Hypothalamus (tissue), 51 donors: ENCODE results near the gene SYNPO.

ENCODE experiments used
- DNase-seq, 51 donors: peaks; one replicate each; lab custom pipeline; 2025; lab: John Stamatoyannopoulos, UW

The SYNPO gene

GRCh38 chr5:150640311-150641005 is at the start of gene SYNPO:
TSS of gene SYNPO (plus strand) at chr5:150640660. CDS start at chr5:150648276, 7,616 bp downstream.
- DNase-seq = peak in 8 of 51 donors; percentile 23 to 73 (median 42)

DNA sequence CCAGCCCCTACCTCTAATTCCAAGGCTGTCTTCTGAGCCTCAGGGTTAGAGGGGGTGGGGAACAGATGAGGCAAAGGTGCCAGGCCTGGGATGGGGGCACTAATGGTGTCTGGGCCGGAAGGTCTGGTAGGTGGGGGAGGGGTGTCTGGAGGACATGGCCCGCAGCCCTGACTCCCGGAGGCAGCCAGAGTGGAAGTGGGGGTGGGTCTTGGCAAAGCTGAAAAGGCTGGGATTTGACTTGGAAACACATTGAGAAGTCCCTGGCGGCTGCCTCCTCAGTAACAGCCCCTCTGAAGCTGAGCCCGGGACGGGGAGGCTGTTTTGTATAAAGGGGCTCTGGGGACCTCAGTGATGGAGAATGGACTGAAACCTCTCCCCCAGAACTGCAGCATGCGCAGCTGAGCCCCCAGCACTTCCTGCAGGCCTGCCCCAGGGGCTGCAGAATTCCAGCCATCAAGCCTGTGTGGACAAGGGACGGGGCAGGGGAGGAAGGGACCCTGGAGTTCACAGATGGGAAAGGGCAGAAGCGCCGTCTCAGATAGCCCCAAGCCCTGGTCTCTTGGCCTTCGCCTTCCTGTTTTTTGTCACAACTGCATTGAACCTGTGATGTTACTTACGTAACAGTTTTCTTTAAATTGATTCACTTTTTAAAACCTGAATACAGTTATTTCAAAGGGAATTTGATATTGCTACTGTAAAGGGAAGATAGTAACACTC is 49.3 kb upstream of the SYNPO start:
- peak in 21 of 51 donors; percentile 10 to 63 (median 46) for DNase-seq

- no peak for DNase-seq
Observed at GRCh38 chr5:150593593-150593992, 46.9 kb upstream of the SYNPO start.

DNA sequence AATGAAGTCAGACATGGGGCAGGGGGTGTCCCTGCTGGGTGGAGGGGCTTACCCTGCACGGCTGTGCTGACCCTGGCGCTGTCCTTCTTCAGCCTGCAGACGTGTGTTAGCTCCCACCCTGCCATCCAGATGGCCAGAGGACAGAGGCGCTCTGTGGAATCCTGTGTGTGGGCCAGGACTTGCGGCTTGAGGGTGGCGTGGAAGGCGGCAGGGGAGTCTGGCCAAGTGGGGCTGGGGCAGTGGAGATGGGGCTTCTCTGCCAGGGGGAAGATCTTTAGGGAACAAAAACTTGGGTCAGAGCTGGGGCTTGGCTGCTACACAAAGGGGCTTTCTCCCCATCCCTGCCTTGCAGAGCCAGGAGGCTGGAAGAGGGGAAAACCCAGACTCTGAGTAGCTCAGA is 46.5 kb upstream of the SYNPO start:
- DNase-seq = peak in 19 of 51 donors; percentile 17 to 67 (median 38)

DNA sequence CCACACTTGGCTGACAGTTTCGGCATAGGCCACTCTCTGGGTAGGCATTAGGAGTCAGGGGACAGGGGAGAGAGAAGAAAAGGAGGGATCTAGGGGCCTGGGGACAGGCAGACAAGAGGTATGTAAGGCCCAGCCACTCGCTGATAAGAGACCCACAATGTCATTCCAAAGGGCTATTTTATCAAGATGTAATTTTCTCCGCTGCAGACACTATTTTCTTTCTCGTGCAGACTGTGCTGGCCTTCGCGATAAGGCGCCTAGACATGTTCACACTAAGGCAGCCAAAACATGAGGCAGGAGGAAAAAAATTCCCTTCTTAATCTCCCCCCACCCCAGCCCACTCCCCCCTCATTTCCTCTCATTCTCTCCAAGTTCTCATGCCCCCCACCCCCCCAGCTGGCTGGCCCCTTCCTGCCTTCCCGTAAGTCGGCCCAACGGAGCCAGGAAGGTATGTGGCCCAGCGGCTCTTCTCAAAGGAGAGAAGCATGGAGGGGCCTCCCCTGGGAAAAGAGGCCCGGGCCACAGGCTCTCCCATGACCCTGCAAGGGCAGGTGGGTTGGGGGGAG is 44.9 kb upstream of the SYNPO start:
- DNase-seq = no peak

- DNase-seq = no peak
Observed at GRCh38 chr5:150596313-150596712, 44.1 kb upstream of the SYNPO start.

DNA sequence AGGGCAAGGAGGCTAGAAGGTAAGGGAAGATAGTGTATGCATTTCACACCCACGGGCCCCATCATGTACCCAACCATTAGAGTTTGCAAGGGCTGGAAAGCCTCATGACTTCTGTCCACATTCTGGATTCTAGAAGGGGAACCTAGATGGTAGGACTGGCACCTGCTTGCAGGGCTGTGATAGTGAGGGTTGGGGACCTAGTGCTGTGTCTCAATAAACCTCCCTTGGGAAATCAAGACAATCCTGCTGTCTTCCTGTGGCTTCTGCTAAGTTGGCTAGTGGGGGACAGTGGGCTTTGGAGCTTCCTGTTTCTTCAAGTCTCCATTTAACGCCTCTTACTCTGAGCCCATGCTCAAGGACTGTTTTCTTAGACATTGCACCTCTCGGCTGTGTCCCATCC is 43.6 kb upstream of the SYNPO start:
- no peak for DNase-seq

DNA sequence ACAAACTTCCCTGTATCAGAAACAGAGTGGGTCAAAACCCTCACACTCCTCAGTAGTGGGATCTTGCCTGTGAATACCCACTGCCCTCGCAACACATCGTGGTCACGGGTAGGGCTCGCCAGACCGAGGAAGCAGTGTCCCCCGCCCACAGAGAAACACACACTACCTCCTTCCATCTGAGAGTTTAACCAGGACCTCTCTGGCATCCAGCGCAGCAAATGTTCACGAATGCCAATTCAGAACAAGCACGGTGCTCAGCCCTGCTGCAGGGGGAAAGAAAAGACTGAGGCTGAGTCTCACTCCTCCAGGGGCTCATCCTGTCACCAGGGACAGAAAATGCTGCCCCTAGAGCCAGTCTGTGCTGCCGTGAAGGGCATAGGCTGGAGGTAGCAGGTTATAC is 42.5 kb upstream of the SYNPO start:
- DNase-seq = no peak

DNA sequence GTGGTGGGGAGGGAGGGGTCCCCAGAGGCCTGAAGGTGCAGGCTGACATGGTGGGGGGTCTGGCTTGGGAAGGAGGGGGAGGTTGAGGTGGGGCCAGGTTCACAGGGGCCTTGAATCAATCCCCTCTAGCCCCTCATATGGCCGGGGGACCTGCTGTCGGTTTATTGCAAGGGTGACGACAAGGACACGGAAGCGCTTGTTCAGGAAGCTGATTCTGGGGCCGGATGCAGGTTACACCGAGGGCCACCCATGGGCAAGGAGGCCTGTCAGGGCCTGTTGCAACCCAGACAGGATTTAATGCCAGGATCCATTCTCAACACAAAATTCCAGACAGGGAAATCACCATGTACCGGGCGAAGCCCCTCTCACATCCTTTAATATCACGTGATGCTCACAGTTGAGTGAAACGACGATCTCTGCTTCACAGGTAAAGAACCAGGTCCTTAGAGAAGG is 41.6 kb upstream of the SYNPO start:
- DNase-seq = no peak

DNA sequence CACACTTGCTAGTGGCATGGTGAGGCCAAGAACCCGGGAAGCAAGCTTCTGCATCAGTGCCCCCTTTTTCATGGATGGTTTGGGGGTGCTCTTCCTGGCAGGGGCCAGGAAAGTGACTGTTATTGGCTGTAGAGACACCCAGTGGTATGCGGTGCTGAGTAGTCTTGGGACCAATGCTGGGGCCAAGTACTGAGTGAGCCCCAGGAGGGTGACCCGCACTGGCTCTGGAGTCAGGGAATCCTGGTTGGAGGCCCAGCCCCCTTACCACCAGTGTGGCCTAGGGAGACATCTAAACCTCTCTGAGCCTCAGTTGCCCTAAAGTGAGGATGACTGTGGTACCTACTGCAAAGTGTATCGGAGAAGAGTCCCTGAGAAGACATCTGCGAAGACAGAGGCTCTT is 41.2 kb upstream of the SYNPO start:
- no peak for DNase-seq

DNA sequence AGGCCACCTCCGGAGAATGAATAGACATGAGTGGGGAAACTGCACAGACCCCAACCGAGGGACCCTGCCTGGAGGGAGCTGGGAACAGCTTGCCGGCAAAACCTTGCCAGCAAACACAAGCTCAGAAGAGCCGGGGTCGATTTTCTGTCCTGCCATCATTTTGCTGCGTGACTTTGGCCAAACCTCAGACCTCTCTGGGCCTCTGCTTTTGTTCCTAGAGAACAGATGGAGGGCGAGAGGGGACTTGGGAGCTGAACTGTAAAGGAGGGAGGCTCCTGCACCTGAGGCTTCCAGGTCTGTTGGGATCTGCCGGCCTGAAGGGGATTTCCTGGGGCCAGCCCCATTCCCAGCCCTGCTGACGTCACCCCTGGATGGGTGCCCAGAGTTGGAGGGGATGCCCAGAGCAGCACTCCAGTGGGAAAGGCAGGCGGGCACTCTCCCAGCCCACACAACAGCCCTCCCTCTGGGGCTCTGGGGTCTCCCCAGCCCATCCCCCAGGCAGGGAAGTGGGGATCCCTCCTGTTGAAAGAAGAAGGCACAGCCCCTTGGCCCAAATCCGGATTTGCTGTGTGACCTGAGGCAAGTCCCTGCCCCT is 40.4 kb upstream of the SYNPO start:
- peak in 36 of 51 donors; percentile 3 to 75 (median 48) for DNase-seq

GRCh38 chr5:150600616-150601490 is 39.6 kb upstream of the SYNPO start:
- peak in 1 of 51 donors; percentile 10 for DNase-seq

- DNase-seq = no peak
Observed at GRCh38 chr5:150601491-150602345, 38.7 kb upstream of the SYNPO start.

DNA sequence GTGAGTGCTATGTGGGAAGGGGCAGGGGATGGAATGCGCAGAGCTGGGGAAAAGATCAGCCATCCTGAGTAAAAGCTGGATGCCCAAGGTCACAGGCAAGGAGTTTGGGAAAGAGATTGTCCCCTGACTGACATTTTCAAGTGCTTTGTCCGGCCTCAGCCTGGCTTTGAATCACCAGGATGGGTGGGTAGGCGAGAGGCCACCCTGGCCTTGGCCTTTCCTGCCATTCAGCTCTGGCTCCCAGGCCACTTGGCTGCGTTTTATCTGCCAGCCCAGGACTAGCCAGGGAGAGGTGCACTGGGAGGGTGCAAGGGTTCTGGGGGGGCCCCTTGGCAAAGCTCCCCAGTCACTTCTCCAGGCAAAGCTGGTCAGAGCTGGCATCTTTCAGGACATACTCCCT is 37.4 kb upstream of the SYNPO start:
- no peak for DNase-seq

- DNase-seq = no peak
Observed at GRCh38 chr5:150603491-150603890, 37.0 kb upstream of the SYNPO start.

GRCh38 chr5:150604010-150604409 is 36.5 kb upstream of the SYNPO start:
- no peak for DNase-seq

DNA sequence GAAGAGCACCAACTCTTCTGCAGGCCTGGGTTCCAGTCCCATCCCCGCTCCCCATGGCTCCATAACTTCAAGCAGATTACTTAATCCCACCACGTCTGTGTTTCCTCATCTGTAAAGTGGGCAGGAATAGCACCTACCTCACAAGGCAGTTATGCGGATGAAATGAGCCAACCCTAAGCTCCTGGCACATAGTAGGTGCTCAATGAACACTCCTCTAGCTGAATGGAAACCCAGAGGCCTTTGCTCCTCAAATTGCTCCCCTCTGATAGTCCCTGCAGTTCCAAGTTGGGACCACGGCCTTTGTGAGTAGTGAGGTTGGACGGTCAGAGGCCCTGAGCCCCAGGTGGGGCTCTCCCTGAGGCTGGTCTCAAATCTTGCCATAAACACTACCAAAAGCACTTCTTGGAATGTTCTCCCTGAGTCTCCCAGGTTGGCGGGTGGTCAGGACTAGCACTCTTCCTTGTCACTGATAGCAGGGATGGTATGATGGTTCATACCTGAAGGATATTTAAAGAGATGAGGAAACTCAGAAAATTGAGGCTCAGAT is 35.5 kb upstream of the SYNPO start:
- DNase-seq = no peak

DNA sequence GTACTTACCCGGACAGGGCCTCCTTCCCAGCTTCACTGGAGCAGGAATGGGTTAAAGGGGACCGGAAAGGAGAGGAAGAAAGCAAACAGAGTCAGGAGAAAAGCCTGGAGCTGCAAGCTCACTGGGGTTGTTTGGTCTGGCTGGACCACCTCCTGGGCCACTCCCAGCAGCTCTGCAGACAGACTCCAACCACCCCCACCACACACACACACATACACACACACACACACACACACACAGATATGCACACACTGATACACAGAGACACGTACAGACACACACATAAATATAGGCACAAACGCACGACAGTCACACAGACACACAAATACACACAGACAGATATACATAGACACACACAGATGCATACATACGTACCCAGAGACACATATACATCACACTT is 34.9 kb upstream of the SYNPO start:
- DNase-seq = no peak

GRCh38 chr5:150606476-150606875 is 34.0 kb upstream of the SYNPO start:
- DNase-seq = no peak
